ENCODE measurements around the gene MKNK1. TPM values are rescaled to one million over a fixed set of nuclear protein-coding genes. Genes with fewer than 3 reads are reported as not detected.

The MKNK1 gene
- total RNA-seq, 2 experiments from 2014 or later = 27.1 to 29.6 TPM

DNA sequence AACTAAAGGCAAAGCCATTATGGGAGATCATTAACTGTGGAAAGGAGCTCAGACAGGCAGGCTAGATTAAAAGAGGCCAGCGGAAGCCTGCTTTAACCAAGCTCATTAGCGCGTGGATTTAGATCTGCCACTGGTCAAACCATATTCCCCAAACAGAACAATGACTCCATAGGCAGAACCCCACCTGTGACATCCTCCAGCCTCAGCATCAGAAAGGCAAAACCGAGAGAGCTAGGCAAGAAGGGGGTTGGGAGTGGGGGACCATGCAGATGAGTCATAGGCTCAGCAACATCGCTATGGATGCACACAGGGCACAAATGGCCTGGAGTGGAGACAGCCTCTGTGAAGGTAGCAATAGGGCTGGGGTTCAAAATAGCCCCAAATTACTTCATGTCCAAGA lies 20.6 kb downstream of the MKNK1 start:
- DNase-seq = no peak
- ATAC-seq (ENCODE audit: poor library complexity) = no peak
- Mint-ChIP-seq H3K4me3 (no peak overlapping the region), H3K27me3 (no peaks in the 10 kb centered on the region), H3K4me1 (ENCODE audit: low read depth) (peaks cover 13% of the 10 kb centered on the region), H3K27ac (no peak overlapping the region), H3K9me3 (no peaks in the 10 kb centered on the region), H3K36me3 (ENCODE audit: low read depth) (peaks cover 81% of the 10 kb centered on the region)
- ChIA-PET CTCF (no interaction called here), POLR2A (interaction anchor here (1.0 kb wide), 1 partner anchor 20 kb away, joined by 4 read pairs; the partner anchor contains the start of gene MKNK1)
- no peak overlapping the region for H3K27ac ChIP-seq (ENCODE audit: low read depth in 1 of 2, low read length in 2 of 2)
- TF ChIP-seq, protein P1, sequence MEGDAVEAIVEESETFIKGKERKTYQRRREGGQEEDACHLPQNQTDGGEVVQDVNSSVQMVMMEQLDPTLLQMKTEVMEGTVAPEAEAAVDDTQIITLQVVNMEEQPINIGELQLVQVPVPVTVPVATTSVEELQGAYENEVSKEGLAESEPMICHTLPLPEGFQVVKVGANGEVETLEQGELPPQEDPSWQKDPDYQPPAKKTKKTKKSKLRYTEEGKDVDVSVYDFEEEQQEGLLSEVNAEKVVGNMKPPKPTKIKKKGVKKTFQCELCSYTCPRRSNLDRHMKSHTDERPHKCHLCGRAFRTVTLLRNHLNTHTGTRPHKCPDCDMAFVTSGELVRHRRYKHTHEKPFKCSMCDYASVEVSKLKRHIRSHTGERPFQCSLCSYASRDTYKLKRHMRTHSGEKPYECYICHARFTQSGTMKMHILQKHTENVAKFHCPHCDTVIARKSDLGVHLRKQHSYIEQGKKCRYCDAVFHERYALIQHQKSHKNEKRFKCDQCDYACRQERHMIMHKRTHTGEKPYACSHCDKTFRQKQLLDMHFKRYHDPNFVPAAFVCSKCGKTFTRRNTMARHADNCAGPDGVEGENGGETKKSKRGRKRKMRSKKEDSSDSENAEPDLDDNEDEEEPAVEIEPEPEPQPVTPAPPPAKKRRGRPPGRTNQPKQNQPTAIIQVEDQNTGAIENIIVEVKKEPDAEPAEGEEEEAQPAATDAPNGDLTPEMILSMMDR (IDR thresholded peaks at IDR 0.05) = no peak
- no peak overlapping the region for H3K4me3 ChIP-seq (ENCODE audit: low read length)
- no peaks in the 10 kb centered on the region for H3K27me3 ChIP-seq (ENCODE audit: control insufficient read depth in 1 of 2, insufficient read depth in 2 of 2, low read length in 2 of 2)
- H3K36me3 ChIP-seq (ENCODE audit: insufficient read depth, low read length) = peaks cover 68% of the 10 kb centered on the region
- intact Hi-C loops (cut with DNase I, micrococcal nuclease) = no loop called here
- H3K9me3 ChIP-seq (ENCODE audit: control insufficient read depth in 1 of 2, insufficient read depth in 1 of 2, low read length in 2 of 2) = no peaks in the 10 kb centered on the region
- H3K4me1 ChIP-seq (ENCODE audit: insufficient read depth, low read length) = peaks cover 28% of the 10 kb centered on the region

DNA sequence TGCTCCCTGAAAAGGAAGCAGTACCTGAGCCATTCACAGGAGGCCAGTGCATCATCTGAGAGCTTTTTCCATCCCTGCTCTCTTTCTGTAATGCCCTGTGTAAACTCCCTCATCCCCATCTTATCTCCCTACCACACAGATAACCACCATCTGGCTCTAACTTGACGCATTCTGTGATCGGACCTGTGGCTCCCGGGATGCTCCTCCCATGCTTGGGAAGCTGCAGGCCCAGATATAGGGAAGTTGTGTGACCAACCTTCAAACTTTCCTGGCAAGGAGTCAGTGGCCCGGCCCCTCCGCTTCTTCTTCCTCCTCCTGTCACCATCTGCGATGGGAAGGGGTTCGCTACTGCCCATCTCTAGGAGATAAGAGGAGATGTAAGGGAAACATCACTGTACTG lies 21.1 kb downstream of the MKNK1 start:
- CTCF ChIA-PET = interaction anchor here (0.9 kb wide), 1 partner anchor 35 kb away, joined by 3 read pairs; no protein-coding TSS in a partner anchor
- H3K27ac Mint-ChIP-seq = no peak overlapping the region
- no peaks in the 10 kb centered on the region for H3K27me3 Mint-ChIP-seq
- H3K4me1 Mint-ChIP-seq (ENCODE audit: low read depth) = peaks cover 13% of the 10 kb centered on the region
- TF ChIP-seq, protein P1 (IDR thresholded peaks at IDR 0.05) = no peak
- H3K9me3 Mint-ChIP-seq = no peaks in the 10 kb centered on the region
- POLR2A ChIA-PET = interaction anchor here (1.0 to 1.1 kb wide), 2 partner anchors 12 to 21 kb away, joined by 3 to 4 read pairs; partner anchors contain the start of gene MKNK1
- H3K36me3 Mint-ChIP-seq (ENCODE audit: low read depth) = peaks cover 86% of the 10 kb centered on the region
- DNase-seq = no peak
- Histone ChIP-seq H3K4me1 (ENCODE audit: insufficient read depth, low read length) (peaks cover 28% of the 10 kb centered on the region), H3K4me3 (ENCODE audit: low read length) (no peak overlapping the region), H3K27ac (ENCODE audit: low read depth in 1 of 2, low read length in 2 of 2) (no peak overlapping the region), H3K27me3 (ENCODE audit: control insufficient read depth in 1 of 2, insufficient read depth in 2 of 2, low read length in 2 of 2) (no peaks in the 10 kb centered on the region), H3K36me3 (ENCODE audit: insufficient read depth, low read length) (peaks cover 73% of the 10 kb centered on the region), H3K9me3 (ENCODE audit: control insufficient read depth in 1 of 2, insufficient read depth in 1 of 2, low read length in 2 of 2) (no peaks in the 10 kb centered on the region)
- H3K4me3 Mint-ChIP-seq = no peak overlapping the region
- no peak for ATAC-seq (ENCODE audit: poor library complexity)
- intact Hi-C loops (cut with DNase I, micrococcal nuclease) = no loop called here

DNA sequence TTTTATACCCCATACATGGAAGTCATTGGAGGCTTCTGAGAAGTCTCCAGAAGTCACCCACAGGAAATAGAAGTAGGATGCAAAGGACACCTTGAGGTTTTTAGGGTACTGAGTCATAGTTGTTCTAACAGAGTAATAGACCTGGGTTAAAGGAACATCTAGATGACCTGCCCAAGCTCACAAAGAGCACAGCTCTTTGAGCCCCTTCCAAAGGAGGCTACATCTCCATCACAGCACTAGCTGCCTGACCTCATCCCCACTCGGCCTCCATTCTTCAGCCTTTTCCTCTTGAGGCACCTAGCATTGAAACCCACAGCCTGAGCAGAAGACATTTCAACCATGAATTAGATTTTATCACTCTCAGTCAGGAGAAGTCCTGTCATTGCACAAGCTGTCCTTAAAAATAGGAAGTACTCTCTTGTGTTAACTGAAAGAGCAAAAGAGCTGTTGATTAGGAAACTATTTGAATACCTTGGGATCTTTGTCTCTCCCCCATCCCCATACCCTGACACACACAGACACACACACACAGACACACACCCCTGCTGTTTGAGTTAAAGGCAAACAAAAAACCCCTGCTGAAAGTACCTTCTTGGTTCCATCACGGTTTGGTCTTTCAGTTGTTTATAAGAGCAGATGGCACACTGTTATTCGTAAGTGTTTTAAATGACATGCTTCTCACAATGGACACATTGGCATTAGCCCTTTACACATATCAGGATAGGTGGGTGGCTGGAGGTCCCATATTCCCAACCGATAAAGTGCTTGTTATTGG lies 22.2 kb downstream of the MKNK1 start:
- Mint-ChIP-seq H3K27ac (peak overlapping the region; percentile 57), H3K9me3 (no peaks in the 10 kb centered on the region), H3K4me3 (no peak overlapping the region), H3K4me1 (ENCODE audit: low read depth) (peaks cover 13% of the 10 kb centered on the region), H3K27me3 (no peaks in the 10 kb centered on the region), H3K36me3 (ENCODE audit: low read depth) (peaks cover 87% of the 10 kb centered on the region)
- no peaks in the 10 kb centered on the region for H3K27me3 ChIP-seq (ENCODE audit: control insufficient read depth in 1 of 2, insufficient read depth in 2 of 2, low read length in 2 of 2)
- ATAC-seq (ENCODE audit: poor library complexity) (peak; percentile 59), DNase-seq (peak in 4 of 14 experiments; percentile 4 to 52 (median 24))
- peak overlapping the region in 1 of 2 donors; percentile 34 for H3K27ac ChIP-seq (ENCODE audit: low read depth in 1 of 2, low read length in 2 of 2)
- POLR2A ChIA-PET = interaction anchor here (0.9 to 1.1 kb wide), 2 partner anchors 13 to 22 kb away, joined by 3 to 4 read pairs; partner anchors contain the start of gene MKNK1
- H3K4me3 ChIP-seq (ENCODE audit: low read length) = no peak overlapping the region
- intact Hi-C loops (cut with DNase I, micrococcal nuclease) = no loop called here
- TF ChIP-seq, protein P1 (IDR thresholded peaks at IDR 0.05) = no peak
- peaks cover 28% of the 10 kb centered on the region for H3K4me1 ChIP-seq (ENCODE audit: insufficient read depth, low read length)
- peaks cover 72% of the 10 kb centered on the region for H3K36me3 ChIP-seq (ENCODE audit: insufficient read depth, low read length)
- CTCF ChIA-PET = interaction anchor here (0.9 kb wide), 1 partner anchor 33 kb away, joined by 3 read pairs; no protein-coding TSS in a partner anchor
- no peaks in the 10 kb centered on the region for H3K9me3 ChIP-seq (ENCODE audit: control insufficient read depth in 1 of 2, insufficient read depth in 1 of 2, low read length in 2 of 2)

Data from CD4-positive, alpha-beta T cell (primary cell).